ENCODE results near the gene TRIM50. TPM values are rescaled to one million over a fixed set of nuclear protein-coding genes. Genes with fewer than 3 reads are reported as not detected.

TRIM50 gene
- total and polyA plus RNA-seq, 9 of the 15 experiments (the other 6 are each of a cell fraction or from before 2014, with no cell fraction given): not detected

- TF ChIP-seq, protein P1, sequence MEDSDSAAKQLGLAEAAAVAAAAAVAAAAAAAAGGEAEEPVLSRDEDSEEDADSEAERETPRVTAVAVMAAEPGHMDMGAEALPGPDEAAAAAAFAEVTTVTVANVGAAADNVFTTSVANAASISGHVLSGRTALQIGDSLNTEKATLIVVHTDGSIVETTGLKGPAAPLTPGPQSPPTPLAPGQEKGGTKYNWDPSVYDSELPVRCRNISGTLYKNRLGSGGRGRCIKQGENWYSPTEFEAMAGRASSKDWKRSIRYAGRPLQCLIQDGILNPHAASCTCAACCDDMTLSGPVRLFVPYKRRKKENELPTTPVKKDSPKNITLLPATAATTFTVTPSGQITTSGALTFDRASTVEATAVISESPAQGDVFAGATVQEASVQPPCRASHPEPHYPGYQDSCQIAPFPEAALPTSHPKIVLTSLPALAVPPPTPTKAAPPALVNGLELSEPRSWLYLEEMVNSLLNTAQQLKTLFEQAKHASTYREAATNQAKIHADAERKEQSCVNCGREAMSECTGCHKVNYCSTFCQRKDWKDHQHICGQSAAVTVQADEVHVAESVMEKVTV (CRISPR knock-in tag; IDR thresholded peaks at IDR 0.05): no peak
- peak; percentile 91 for TF ChIP-seq ZNF589 (CRISPR knock-in tag; IDR thresholded peaks at IDR 0.05; ENCODE audit: low read depth)
- TF ChIP-seq SRF (CRISPR knock-in tag; IDR thresholded peaks at IDR 0.05): peak in 1 of 2 experiments; percentile 79; a peak in 2 of 4 replicates
- TF ChIP-seq CBX5 (IDR thresholded peaks at IDR 0.05; ENCODE audit: borderline replicate concordance, low read depth): peak; percentile 48; the same call in 1 of the 2 replicates
- TF ChIP-seq KDM1A (IDR thresholded peaks at IDR 0.05): no peak
- no peak for TF ChIP-seq SAFB2 (IDR thresholded peaks at IDR 0.05; ENCODE audit: borderline replicate concordance, low read depth, low read length, severe bottlenecking)
- 0 out of 2 replicates have a peak, but pooled peaks have one; percentile 77 for TF ChIP-seq ATF6 (CRISPR knock-in tag; IDR thresholded peaks at IDR 0.05)
- peak in 1 of 2 experiments; percentile 79; a peak in 2 of 4 replicates for TF ChIP-seq RCOR1 (IDR thresholded peaks at IDR 0.05; ENCODE audit: borderline replicate concordance in 1 of 2, low read depth in 2 of 2, low read length in 2 of 2)
- TF ChIP-seq, protein P2, sequence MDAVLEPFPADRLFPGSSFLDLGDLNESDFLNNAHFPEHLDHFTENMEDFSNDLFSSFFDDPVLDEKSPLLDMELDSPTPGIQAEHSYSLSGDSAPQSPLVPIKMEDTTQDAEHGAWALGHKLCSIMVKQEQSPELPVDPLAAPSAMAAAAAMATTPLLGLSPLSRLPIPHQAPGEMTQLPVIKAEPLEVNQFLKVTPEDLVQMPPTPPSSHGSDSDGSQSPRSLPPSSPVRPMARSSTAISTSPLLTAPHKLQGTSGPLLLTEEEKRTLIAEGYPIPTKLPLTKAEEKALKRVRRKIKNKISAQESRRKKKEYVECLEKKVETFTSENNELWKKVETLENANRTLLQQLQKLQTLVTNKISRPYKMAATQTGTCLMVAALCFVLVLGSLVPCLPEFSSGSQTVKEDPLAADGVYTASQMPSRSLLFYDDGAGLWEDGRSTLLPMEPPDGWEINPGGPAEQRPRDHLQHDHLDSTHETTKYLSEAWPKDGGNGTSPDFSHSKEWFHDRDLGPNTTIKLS (IDR thresholded peaks at IDR 0.05; ENCODE audit: borderline replicate concordance, low read depth): peak; percentile 47; the same call in 1 of the 2 replicates
- TF ChIP-seq CTBP1 (IDR thresholded peaks at IDR 0.05; ENCODE audit: borderline replicate concordance): peak; percentile 20; the same call in 1 of the 2 replicates
- peak; percentile 83 for TF ChIP-seq SUPT5H (IDR thresholded peaks at IDR 0.05)
- TF ChIP-seq MXI1 (IDR thresholded peaks at IDR 0.05; ENCODE audit: low read depth, low read length): peak; percentile 77
- TF ChIP-seq CCNT2 (IDR thresholded peaks at IDR 0.05; ENCODE audit: borderline replicate concordance, extremely low read depth, insufficient read length, low read depth, low read length): peak; percentile 58
- TF ChIP-seq DMBX1 (CRISPR knock-in tag; IDR thresholded peaks at IDR 0.05; ENCODE audit: borderline replicate concordance): peak; percentile 79; the same call in 1 of the 2 replicates
- TF ChIP-seq TFAP4 (CRISPR knock-in tag; IDR thresholded peaks at IDR 0.05; ENCODE audit: borderline replicate concordance): peak; percentile 87
- TF ChIP-seq RNF2 (IDR thresholded peaks at IDR 0.05): peak; percentile 94
- no peak for TF ChIP-seq ZNF740 (CRISPR knock-in tag; IDR thresholded peaks at IDR 0.05)
- TF ChIP-seq ZNF740 (tag; IDR thresholded peaks at IDR 0.05): no peak
- peak; percentile 57; the same call in 1 of the 2 replicates for TF ChIP-seq ERF (CRISPR knock-in tag; IDR thresholded peaks at IDR 0.05)
- TF ChIP-seq NFE2 (IDR thresholded peaks at IDR 0.05; ENCODE audit: low read depth): 0 out of 2 replicates have a peak, but pooled peaks have one; percentile 27
Measured at GRCh38 chr7:73308665-73309214, 19.1 kb downstream of the TRIM50 start, which contains the start of gene NSUN5 (continued).
